IMR-90 (cell line): ENCODE results near the gene SERPING1.

Source experiments
- MXI1 ChIP-seq: IDR thresholded peaks from 2 replicates; pipeline ENCODE4 v1.6.1; 2012; ENCODE audit warnings: low read depth, mild to moderate bottlenecking, low read length, moderate library complexity, borderline replicate concordance
- POLR2A ChIP-seq: IDR thresholded peaks from 2 replicates; pipeline ENCODE4 v1.6.1; 2012; ENCODE audit warnings: mild to moderate bottlenecking, low read depth, low read length
- RFX5 ChIP-seq: IDR thresholded peaks from 2 replicates; pipeline ENCODE4 v1.8.0; 2012; ENCODE audit warnings: low read depth, mild to moderate bottlenecking, low read length, moderate library complexity
- SMC3 ChIP-seq: fragments of 150-350 bp; IDR thresholded peaks from 2 replicates; pipeline ENCODE4 v1.6.1; 2016; ENCODE audit warnings: low read depth, mild to moderate bottlenecking, antibody characterized with exemption, low read length, moderate library complexity
- USF2 ChIP-seq: fragments of 150-350 bp; IDR thresholded peaks from 2 replicates; pipeline ENCODE4 v1.6.1; 2017; ENCODE audit warnings: mild to moderate bottlenecking, antibody characterized with exemption, low read length, low read depth
- TF ChIP-seq, protein P1 (sequence below): conservative IDR thresholded peaks from 2 replicates; pipeline ENCODE4 v1.5.1; 2012; ENCODE audit warnings: mild to moderate bottlenecking, low read depth, low read length, improper control_type of control experiment

GRCh38 chr11:57649826-57650738 lies 52.6 kb downstream of the SERPING1 start, which contains the start of gene YPEL4:
- TF ChIP-seq, protein P1, sequence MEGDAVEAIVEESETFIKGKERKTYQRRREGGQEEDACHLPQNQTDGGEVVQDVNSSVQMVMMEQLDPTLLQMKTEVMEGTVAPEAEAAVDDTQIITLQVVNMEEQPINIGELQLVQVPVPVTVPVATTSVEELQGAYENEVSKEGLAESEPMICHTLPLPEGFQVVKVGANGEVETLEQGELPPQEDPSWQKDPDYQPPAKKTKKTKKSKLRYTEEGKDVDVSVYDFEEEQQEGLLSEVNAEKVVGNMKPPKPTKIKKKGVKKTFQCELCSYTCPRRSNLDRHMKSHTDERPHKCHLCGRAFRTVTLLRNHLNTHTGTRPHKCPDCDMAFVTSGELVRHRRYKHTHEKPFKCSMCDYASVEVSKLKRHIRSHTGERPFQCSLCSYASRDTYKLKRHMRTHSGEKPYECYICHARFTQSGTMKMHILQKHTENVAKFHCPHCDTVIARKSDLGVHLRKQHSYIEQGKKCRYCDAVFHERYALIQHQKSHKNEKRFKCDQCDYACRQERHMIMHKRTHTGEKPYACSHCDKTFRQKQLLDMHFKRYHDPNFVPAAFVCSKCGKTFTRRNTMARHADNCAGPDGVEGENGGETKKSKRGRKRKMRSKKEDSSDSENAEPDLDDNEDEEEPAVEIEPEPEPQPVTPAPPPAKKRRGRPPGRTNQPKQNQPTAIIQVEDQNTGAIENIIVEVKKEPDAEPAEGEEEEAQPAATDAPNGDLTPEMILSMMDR = no peak
- TF ChIP-seq POLR2A (no peak), RFX5 (no peak), SMC3 (no peak), USF2 (no peak), MXI1 (no peak)
